ENCODE measurements around the gene MAPK14.

- TF ChIP-seq POLR2A (IDR thresholded peaks at IDR 0.05; ENCODE audit: low read depth, low read length) (no peak), FOS (IDR thresholded peaks at IDR 0.05; ENCODE audit: low read depth, low read length) (no peak), CTCF (conservative IDR thresholded peaks at IDR 0.05; ENCODE audit: low read depth, low read length) (no peak), RAD21 (IDR thresholded peaks at IDR 0.05; ENCODE audit: low read length) (no peak), MAFK (IDR thresholded peaks at IDR 0.05; ENCODE audit: low read depth, low read length) (no peak), NFE2L2 (IDR thresholded peaks at IDR 0.05; ENCODE audit: low read depth, low read length) (no peak), USF2 (IDR thresholded peaks at IDR 0.05; ENCODE audit: low read depth, low read length) (no peak), RFX5 (IDR thresholded peaks at IDR 0.05; ENCODE audit: low read depth, low read length) (no peak), BHLHE40 (IDR thresholded peaks at IDR 0.05; ENCODE audit: low read depth, low read length) (no peak)
These were observed 95.1 kb downstream of the MAPK14 start for GRCh38 chr6:36122495-36123269.
